Uterus (tissue), 2 donors: ENCODE measurements around the gene TRIM37.

Source experiments
- CTCF ChIP-seq, 4 experiments: fragments of 200-600 bp in 2 of 4; fragments of 450-650 bp in 2 of 4; sonication (generic) in 2 of 4; IDR thresholded peaks; one replicate each; pipeline ENCODE4 v1.5.1; 2016 to 2019; ENCODE audit warnings: antibody characterized with exemption in 4 of 4, mild to moderate bottlenecking in 2 of 4, moderate library complexity in 1 of 4
- POLR2A ChIP-seq, 2 donors: fragments of 450-650 bp; IDR thresholded peaks; one replicate each; pipeline ENCODE4 v1.6.1; 2016; ENCODE audit warnings: antibody characterized with exemption in 2 of 2, mild to moderate bottlenecking in 1 of 2, moderate library complexity in 1 of 2

- TF ChIP-seq CTCF (IDR thresholded peaks at IDR 0.05) (no peak), POLR2A (IDR thresholded peaks at IDR 0.05) (no peak)
Observed at GRCh38 chr17:58969612-58970011, 137.1 kb downstream of the TRIM37 start.
